HG03025 (cell line): Measurements from ENCODE around the gene DDIT4.

Experiments used
- ATAC-seq: cut with Tn5 transposase; IDR thresholded peaks from one replicate; pipeline ENCODE4 v1.9.1; 2021; ENCODE audit warnings: mild to moderate bottlenecking, moderate library complexity; ENCODE audit not compliant: unreplicated experiment, low FRiP score

The DDIT4 gene

DNA sequence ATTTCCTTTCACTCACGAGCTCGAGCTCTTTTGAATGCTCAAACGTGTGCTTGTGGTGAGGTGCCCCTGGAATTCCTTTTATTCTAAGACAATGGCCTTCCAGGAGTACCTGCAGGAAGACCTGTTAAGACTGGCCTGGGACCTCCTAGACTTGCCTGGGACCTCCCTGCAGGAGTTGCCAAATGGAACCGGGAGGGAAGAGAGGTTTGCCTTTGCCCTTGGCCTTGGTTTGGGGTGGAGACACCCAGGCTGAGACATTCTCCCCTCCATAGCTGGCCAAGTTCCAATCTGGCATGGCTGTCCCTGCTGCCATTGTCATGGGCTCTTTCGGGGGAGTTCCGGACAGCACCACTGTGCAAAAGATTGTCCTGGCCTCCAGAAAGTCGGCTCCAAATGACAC is 41.3 kb downstream of the DDIT4 start:
- ATAC-seq = no peak

DNA sequence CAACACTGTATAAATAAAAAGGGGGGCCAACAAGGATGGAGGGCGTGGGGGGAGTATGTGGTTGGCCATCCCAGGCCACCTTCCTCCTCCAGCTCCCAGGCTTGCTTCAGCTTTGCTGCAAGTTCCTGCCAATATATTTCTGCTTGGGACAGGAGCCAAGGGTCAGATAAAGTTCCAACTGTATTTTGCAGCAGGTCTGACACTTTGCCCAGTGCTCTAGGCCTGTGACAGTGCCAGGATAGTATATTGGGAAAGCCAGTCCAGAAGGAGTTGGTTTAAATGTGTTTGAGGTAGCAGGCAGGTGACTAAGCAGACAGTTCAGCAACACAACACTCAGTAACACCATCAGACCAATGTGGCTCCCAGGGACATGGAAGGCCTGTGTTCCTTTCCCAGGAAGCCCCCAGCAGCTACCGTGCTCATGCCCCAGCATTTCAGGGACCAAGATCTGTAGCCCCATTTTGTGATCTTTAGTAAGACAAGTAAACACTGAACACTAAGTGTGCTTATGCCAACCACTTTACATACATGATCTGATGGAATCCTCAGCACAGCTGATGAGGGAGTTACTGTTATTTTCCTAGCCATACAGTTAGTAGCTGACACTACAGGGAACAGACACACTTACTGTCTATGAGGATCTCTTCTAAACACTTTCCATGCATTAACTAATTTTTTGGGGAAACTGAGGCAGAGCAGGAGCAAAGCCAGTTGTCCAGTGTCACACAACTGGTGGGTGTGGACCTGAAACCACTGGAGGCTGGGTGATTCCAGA is 42.1 kb downstream of the DDIT4 start:
- no peak for ATAC-seq

GRCh38 chr10:72316386-72316700 is 42.6 kb downstream of the DDIT4 start:
- ATAC-seq = no peak

- no peak for ATAC-seq
These were observed 43.2 kb downstream of the DDIT4 start for GRCh38 chr10:72316748-72317435.

GRCh38 chr10:72318418-72319262 is 44.9 kb downstream of the DDIT4 start:
- ATAC-seq = no peak

GRCh38 chr10:72319416-72320254 is 45.9 kb downstream of the DDIT4 start:
- peak; percentile 32 for ATAC-seq

DNA sequence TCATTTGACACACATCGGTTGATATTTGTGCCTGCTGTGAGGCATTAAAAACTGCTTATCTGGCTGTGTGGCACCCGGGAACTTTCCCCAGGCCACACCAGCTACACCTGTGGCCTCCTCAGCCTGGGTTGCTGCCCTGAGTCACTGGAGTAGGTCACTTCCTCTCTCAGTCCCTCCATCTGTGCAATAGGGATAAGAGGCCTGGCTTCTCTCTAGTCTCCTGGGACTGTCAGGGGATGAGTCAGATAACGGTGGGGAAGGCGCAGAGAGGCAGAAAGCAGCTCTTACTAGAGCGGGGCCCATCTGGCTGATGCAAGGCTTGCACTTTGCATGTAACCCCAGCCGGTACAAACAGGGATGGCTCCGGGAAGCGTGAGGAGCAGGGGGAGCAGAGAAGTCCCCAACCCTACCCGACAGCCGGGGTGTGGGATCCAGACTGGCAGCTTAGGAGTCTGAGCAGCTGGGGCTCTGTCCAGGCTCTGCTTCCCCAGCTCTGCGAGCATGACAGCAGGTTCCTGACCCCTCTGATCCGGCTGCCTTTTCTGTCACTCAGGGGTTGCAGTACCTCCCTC is 47.0 kb downstream of the DDIT4 start:
- ATAC-seq = peak; percentile 56

- ATAC-seq = no peak
These were observed 47.7 kb downstream of the DDIT4 start for GRCh38 chr10:72321248-72322029.

- ATAC-seq = no peak
These were observed 48.2 kb downstream of the DDIT4 start for GRCh38 chr10:72322030-72322279.

DNA sequence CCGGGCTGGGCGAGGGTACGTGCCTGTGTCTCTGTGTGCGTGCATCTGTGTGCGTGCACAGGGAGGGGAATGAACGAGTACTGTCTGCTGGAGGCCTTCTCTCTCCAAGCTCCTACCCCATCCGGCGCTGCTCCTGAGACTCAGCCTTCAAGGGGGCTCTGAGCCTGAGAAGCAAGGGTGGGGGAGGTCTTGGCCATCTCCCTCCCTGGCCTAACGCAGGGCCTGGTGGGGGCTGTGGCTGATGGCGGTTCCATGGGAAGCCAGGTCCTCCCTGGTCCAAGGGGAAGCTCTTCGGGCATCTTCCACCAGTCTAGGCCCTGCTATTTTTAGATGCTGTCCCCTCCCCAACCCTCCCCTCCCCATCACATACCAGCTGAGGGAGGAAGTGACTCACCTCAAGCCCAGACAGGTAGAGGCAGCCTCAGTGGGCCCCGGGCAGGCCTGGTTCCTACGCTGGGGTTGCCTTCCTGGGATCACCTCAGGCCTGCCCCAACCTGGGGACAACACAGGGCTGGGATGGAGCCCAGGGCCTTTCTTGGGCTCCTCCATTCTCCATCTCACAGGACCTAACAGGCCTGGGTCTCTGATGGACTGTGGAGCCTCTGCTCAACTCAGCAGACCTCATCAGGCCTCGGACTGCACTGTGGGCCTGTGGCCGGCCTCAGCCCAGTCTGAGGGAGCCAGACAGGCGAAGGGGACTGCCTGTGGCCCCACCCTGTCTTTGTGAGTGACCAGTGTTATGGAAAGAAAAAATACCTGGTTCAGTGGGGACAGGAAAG is 48.7 kb downstream of the DDIT4 start:
- no peak for ATAC-seq

DNA sequence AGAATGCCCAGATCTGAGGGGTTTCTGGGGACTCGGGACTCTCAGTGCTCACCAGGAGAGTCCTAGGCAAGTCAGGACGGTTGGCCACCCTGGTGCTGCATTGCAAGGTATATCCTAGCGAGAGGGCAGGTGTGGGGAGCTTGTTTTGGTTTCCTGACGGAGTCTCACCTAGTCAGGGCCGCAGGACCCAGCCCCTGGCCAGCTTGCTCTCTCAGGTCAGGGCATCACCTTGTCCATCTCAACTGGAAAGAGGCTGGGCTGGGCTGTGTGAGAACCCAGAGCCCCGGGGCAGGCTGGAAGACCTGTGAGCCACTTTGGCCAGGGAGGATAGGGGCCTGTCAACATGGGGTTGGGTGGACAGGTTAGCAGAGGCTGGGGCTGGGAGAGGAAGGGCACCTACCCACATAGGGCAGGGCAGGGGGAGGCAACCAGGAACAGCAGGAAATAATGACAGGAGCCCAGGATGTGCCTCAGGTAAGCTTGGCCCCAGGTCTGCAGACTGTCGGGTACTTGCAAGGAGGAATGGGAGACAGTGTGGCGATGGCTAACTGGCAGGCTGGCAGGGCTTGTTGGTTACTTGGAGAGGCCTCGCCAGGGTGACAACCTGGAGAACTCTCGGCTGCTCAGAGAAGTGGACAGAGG is 49.5 kb downstream of the DDIT4 start:
- no peak for ATAC-seq

- ATAC-seq = no peak
These were observed 50.1 kb downstream of the DDIT4 start for GRCh38 chr10:72323771-72324191.
